A673 (cell line): ENCODE data around the gene RNF180.

Experiments
- EZH2 ChIP-seq: fragments of 200-600 bp; sonication (generic); IDR thresholded peaks from 2 replicates; pipeline ENCODE4 v1.6.1; 2017; ENCODE audit warnings: borderline replicate concordance, low read depth, mild to moderate bottlenecking, mixed read lengths, antibody characterized with exemption, low read length; ENCODE audit not compliant: poor library complexity, severe bottlenecking
- TF ChIP-seq, protein P1 (sequence below): fragments of 300-800, 200-600 bp; sonication (generic); conservative IDR thresholded peaks from 2 replicates; pipeline ENCODE4 v1.5.1; 2017; ENCODE audit warnings: low read depth, mild to moderate bottlenecking, antibody characterized with exemption, low read length, moderate library complexity, mixed read lengths

DNA sequence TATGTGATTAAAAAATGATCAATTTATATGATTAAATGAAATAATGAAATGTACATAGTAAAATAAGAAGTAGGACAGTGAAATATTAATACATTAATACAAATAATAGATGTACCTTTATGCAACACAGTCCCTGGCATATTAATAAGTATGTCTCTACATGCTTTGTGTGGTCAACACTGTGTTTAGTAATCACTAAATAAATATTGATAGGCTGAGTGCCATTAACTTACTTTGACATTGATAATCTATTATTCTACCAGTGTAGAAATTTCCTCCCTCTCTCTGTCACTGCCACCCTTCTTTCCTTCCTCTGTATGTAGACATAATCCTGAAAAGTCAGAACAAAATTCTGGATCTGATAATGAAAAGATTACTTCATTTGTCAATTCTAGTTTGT lies 43.7 kb downstream of the RNF180 start:
- TF ChIP-seq EZH2 = no peak
- TF ChIP-seq, protein P1, sequence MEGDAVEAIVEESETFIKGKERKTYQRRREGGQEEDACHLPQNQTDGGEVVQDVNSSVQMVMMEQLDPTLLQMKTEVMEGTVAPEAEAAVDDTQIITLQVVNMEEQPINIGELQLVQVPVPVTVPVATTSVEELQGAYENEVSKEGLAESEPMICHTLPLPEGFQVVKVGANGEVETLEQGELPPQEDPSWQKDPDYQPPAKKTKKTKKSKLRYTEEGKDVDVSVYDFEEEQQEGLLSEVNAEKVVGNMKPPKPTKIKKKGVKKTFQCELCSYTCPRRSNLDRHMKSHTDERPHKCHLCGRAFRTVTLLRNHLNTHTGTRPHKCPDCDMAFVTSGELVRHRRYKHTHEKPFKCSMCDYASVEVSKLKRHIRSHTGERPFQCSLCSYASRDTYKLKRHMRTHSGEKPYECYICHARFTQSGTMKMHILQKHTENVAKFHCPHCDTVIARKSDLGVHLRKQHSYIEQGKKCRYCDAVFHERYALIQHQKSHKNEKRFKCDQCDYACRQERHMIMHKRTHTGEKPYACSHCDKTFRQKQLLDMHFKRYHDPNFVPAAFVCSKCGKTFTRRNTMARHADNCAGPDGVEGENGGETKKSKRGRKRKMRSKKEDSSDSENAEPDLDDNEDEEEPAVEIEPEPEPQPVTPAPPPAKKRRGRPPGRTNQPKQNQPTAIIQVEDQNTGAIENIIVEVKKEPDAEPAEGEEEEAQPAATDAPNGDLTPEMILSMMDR = no peak
